D721Med (cell line): Measurements from ENCODE around the gene KLK3.

Experiments used
- DNase-seq: peaks from one replicate; pipeline ENCODE4 v3.0.0; 2011; ENCODE audit warnings: low spot score; ENCODE audit not compliant: insufficient read length
- FAIRE-seq: peaks from 2 replicates; lab custom pipeline; 2011; peaks lifted over from hg19 to GRCh38; lab: Jason Lieb, UNC
- TF ChIP-seq, protein P1 (sequence below): IDR thresholded peaks from 2 replicates; pipeline ENCODE4 v1.5.1; 2012; ENCODE audit warnings: mild to moderate bottlenecking, control low read depth; ENCODE audit not compliant: insufficient read depth; ENCODE audit errors: missing control alignments

KLK3 gene

DNA sequence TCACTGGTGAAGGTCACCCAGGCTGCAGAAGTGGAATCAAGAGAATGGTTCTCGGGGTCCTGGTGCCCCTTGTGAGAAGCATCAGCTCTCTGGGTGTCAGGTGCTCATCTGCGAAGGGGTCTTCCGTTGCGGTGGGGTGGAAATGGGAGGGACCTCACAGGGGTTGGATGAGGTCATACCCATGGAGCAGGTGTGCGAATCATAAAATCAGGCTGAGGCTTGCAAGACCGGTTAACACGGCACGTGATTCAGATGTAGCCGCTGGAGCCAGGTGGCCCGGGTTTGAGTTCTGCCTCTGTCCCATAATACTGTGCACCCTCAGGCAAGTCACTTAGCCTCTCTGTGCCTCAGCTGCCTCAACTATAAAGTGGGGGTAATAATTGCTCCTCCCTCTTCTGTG, 17.4 kb upstream of the KLK3 start:
- DNase-seq = no peak
- no peak for FAIRE-seq
- TF ChIP-seq, protein P1, sequence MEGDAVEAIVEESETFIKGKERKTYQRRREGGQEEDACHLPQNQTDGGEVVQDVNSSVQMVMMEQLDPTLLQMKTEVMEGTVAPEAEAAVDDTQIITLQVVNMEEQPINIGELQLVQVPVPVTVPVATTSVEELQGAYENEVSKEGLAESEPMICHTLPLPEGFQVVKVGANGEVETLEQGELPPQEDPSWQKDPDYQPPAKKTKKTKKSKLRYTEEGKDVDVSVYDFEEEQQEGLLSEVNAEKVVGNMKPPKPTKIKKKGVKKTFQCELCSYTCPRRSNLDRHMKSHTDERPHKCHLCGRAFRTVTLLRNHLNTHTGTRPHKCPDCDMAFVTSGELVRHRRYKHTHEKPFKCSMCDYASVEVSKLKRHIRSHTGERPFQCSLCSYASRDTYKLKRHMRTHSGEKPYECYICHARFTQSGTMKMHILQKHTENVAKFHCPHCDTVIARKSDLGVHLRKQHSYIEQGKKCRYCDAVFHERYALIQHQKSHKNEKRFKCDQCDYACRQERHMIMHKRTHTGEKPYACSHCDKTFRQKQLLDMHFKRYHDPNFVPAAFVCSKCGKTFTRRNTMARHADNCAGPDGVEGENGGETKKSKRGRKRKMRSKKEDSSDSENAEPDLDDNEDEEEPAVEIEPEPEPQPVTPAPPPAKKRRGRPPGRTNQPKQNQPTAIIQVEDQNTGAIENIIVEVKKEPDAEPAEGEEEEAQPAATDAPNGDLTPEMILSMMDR = no peak

DNA sequence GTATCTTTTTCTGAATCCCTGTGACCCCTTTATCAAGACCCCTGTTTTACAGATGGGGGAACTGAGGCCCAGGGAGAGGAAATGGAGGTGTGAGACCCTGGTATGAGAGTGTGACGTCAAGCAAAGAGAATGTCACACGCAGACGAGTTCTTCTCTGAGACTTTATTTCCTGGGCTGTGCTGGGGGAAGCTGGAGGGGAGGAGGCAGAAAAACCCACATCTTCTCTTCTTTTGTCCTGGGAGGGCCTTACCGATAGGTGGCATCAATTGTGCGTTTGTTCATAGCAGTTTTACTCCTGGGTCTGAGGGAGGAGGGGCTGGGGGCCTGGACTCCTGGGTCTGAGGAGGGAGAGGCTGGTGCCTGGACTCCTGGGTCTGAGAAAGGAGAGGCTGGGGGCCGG, 16.5 kb upstream of the KLK3 start:
- no peak for DNase-seq
- no peak for FAIRE-seq
- TF ChIP-seq, protein P1 = no peak

DNA sequence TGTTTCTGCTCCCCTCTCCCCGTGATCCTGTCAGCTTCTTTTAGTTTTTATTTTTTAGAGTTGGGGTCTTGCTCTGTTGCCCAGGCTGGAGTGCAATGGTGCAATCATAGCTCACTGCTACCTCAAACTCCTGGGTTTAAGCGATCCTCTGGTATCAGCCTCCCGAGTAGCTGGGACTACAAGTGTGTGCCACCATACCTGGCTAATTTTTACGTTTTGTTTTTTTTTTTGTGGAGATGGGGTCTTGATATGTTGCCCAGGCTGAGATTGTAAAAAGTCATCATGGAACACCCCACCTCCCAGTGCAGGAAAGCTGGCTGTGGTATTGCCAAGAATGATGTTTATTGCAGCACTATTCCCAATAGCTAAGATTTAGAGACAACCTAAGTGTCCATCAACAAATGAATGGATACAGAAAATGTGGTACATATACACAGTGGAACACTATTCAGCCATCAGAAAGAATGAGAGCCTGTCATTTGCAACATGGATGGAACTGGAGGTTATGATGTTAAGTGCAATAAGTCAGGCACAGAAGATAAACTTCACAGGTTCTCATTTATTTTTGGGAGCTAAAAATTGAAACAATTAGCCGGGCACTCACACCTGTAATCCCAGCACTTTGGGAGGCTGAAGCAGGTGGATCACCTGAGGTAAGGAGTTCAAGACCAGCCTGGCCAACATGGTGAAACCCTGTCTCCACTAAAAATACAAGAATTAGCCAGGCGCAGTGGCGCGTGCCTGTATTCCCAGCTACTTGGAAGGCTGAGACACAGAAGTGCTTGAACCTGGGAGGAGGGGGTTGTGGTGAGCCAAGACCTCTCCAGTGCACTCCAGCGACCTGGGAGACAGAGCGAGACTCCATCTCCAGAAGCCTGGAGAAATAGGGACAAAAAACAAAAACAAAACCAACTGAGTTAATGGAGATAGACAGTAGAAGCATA, 14.7 kb upstream of the KLK3 start:
- TF ChIP-seq, protein P1 = no peak
- FAIRE-seq = no peak
- DNase-seq = no peak

DNA sequence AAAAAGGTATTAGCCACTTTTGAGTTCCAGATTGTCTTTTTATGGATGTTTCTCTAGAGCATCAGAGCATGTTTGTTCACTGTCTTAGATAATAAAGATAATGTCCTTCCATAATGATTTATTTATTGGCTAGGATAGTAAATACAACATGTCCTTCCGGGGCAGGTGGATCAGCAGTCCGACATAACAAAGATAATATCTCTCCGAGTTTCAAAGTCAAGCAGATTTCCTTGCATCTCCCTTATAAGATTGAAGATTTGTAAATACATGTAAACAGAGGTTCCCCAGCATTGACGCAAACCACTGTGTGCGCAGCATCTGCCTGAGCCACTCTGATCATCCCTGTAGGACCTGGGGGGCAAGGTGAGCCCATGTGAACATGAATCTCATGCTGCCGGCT, 12.6 kb upstream of the KLK3 start:
- TF ChIP-seq, protein P1 = no peak
- no peak for DNase-seq
- FAIRE-seq = no peak

DNA sequence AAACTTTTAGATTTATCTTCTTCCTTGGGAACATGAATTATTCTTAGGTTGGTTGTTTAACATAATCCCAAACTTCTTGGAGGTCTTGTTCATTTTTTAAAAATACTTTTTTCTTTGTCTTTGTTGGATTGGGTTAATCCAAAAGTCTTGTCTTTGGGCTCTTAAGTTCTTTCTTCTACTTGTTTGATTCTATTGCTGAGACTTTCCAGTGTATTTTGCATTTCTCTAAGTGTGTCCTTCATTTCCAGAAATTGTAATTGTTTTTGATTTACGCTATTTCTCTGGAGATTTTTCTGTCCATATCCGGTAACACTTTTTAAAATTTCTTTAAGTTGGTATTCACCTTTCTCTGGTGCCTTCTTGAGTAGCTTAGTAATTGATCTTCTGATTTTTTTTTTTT, 11.5 kb upstream of the KLK3 start:
- FAIRE-seq (no peak), DNase-seq (no peak)
- TF ChIP-seq, protein P1 = no peak

DNA sequence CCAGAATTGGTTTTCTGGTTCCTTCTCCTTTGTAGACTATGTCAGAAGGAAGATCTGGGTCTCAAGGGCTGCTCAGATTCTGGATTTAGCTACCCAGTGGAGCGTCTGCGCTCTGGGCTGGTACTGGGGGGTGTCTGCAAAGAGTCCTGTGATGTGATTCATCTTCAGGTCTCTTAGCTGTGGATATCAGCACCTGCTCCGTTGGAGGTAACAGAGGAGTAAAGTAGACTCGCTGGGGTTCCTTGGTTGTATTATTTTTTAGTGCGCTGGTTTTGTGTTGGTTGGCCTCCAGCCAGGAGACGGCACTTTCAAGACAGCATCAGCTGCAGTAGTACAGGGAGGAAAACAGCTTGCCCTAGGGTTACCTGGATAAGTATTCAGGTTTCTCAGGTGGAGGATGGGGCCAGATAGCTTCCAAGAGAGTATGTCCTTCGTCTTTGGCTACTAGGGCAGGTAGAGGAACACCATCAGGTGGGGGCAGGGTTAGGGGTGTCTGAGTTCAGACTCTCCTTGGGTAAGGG, 11.0 kb upstream of the KLK3 start:
- no peak for FAIRE-seq
- DNase-seq = no peak
- TF ChIP-seq, protein P1 = no peak
